GM18861 (cell line): Measurements from ENCODE around the gene PTPN22.
A peak's percentile ranks its signal among the peaks of the same experiment; 100 is the strongest.

Source experiments
- ATAC-seq: cut with Tn5 transposase; IDR thresholded peaks from one replicate; pipeline ENCODE4 v1.9.1; 2021; ENCODE audit not compliant: unreplicated experiment

PTPN22 gene

DNA sequence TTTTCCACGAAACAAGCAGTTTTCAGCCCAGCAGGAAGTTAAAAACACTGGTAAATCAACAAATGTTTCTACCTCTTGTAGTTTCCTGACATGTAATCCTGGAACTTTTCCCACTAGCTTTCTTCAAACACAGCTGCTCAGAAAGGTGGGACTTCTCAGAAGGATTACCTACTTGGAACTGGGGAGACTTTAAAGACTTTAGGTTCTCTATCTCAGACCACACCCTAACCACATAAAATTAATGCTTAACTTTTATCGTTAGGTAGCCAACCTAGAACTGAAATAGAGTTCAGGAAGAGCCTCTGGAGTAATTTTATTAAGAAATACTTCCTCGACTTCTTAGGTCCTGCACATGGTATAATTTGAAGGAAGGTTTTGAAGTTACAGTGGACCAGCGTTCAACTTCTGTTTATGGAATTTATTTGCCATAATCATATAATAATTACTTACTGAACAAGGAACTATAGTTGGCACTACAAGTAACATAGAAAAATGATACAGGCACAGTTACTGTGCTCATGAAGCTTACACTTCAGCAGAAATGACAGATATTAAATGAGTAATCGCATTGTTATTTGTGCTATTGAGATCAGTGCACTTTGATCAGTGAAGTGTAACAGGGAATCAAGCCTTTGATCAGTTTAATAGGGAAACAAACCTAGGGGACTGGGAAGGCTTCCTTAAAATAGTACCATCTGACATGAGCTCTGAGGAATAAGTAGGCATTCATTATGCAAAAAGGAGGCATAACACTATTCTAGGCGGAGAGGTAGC is 16.1 kb upstream of the PTPN22 start, which contains the start of gene BCL2L15:
TSS of gene BCL2L15 (minus strand) at position 180 of the 774 bp plus-strand sequence. CDS start 206 bp downstream, outside the sequence.
- no peak for ATAC-seq

GRCh38 chr1:113886417-113887401 is 15.2 kb upstream of the PTPN22 start:
- no peak for ATAC-seq

DNA sequence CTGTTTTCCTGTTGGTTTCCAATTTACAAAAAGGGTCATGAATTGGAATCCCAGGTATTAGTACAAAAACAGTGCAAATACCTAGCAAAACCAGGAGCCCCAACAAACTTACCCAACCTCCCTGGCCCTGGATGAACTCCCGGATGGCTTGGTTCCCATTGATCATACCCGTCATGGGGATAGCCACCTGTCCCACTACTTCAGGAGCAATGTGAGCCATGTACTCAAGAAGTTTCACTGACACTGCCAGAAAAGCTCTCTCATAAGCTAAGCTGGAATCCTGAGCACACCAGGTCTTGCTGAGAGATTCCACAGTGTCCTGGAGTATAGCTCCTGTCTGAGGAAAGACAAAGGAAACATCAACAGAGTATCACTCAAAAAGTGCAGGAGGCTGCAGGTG is 10.1 kb upstream of the PTPN22 start:
- no peak for ATAC-seq

DNA sequence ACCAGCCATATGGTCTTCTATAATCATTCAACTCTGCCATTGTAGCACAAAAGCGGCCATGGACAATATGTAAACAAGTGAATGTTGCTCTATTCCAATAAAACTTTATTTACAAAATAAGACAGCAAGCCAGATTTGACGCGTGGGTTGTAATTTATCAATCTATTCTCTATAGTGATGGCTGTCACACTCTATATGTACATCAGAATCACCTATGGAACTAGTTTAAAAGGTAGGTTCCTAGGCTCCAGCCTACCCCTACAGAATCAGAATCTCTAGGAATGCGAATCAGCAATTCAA is 8.2 kb upstream of the PTPN22 start:
- ATAC-seq = no peak

DNA sequence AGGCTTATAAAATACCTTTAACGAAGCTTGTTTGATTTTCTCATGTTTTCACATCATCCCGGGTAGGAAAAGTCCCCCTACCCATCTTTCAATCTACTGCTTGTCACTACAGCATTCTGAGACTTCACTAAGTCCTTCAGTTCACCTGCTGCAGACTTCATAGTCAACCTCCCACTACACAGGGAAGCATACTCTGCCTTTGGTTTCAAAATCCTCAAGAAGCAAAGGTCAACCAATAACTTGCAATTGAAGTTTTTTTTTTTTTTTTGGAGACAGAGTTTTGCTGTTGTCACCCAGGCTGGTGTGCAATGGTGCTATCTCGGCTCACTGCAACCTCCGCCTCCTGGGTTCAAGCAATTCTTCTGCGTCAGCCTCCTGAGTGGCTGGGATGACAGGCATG is 4.7 kb upstream of the PTPN22 start:
- ATAC-seq = no peak

GRCh38 chr1:113875714-113876113 is 4.2 kb upstream of the PTPN22 start:
- peak; percentile 63 for ATAC-seq

DNA sequence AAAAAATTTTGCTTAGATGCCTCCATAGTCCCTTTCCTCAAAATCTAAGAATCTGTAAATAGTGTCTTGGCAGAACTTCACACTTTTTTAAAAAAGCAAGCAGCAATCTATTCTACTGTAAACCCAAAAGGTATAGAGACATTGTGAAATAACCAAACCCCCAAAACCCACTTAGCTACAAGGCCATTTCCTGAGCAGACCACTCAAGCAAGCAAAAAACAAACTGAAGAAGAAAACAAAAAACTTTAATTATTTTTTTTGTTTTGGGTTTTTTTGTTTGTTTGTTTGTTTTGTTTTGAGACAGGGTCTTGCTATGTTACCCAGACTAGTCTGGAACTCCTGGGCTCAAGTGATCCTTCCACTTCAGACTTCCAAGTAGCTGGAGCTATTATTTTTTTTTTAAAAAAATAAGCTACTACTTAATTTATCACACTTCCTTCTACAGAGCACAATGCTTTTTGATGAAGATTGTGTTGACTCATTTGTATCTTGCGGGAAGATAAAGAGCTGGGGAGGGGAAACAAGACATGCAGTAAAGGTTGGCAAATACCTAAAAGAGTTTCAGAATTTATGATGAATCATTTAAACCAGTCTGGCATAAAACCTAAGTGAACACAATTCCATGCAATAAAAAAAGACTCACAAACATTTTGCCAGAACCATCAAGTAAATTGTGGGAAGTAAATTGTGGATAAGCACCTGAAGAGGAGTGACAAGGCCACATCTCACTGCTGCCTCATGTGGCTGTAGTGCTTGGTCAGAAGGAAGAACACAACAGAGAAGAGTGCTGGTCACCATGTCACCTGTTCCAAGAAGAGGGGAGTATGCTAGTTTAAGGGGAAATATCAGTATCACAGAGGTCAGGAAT is 2.7 kb upstream of the PTPN22 start:
- ATAC-seq = no peak

GRCh38 chr1:113872219-113872935 is 865 bp upstream of the PTPN22 start:
- no peak for ATAC-seq

DNA sequence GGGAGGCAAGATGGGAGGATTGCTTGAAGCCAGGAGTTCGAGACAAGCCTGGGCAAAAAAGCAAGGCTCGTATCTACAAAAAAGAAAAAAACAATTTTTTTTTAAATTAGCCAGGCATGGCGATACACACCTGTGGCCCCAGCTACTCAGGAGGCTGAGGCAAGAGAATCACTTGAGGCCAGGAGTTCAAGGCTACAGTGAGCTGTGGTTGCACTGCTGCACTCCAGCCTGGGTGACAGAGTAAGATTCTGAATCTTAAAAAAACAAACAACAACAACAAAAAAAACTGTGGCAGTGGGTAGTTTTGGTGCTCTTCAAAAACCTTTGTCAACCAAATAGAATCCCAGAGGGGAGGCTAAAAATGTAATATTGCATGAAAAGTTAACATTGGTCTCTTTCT is 734 bp downstream of the PTPN22 start:
- no peak for ATAC-seq

DNA sequence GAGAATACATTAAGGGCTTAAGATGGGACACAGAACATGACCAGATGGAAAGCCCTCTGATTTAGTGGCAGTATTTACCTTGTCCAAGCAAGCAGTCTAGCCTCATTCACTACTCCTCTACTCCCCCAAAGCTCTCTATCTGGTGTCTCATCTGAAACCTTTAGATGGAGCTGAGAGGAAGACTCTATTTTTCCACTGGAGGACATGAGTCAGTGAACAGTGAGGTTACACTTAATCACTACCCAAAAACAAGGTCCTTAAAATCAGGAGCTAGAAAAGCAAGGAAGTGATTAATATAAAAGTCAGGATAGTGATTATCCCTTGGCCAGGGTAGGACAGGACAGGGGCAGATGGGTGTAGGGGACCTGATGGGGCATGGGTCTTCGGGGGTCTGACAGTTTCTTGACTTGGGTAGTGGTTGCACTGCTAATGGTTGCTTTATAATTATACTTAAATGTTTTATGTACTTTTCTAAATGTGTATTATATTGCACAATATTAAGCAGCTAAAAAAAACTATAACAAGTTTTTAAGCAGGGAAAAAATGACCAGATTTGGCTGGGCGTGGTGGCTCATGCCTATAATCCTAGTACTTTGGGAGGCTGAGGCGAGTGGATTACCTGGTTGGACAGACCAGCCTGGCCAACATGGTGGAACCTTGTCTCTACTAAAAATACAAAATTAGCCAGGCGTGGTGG is 3.0 kb downstream of the PTPN22 start:
- ATAC-seq = no peak

GRCh38 chr1:113861641-113862040 is 9.9 kb downstream of the PTPN22 start:
- no peak for ATAC-seq

DNA sequence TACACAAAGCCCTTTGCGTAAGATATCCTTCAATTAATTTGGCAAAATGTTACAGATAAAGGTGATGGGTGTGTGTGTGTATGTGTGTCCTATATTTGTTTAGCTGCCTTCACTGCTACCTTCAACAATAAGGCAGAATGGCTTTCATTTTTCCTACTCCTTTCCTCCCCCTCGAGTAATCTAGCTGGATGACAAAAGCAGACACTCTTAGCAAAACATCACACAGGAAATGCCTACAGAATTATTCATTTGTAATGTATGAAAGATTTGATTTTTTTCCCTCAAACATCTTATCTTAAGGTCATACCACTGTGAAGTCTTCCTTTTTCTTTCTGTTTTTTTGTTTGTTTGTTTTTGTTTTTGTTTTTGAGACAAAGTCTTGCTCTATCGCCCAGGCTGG is 10.6 kb downstream of the PTPN22 start:
- ATAC-seq = no peak

- ATAC-seq = peak; percentile 88
These were observed 11.9 kb downstream of the PTPN22 start for GRCh38 chr1:113859478-113860175.

DNA sequence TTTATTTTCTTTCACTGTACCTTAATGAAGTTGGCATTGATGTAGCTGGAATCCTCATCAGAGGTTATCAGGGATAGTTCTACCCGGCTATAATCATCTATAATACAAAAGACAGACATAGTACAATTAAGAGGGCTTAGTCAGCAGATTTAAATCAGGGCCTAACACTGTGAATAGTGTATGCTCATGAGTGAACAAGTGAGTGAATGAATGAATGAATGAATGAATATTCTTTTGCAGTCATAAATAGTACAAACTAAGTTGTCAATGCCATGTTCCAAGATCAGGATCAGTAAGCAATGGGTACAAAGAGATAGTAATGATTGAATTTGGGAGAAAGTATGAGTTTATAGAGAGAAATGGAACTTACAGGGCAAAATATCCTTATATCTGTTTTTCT is 12.5 kb downstream of the PTPN22 start:
- ATAC-seq = no peak

DNA sequence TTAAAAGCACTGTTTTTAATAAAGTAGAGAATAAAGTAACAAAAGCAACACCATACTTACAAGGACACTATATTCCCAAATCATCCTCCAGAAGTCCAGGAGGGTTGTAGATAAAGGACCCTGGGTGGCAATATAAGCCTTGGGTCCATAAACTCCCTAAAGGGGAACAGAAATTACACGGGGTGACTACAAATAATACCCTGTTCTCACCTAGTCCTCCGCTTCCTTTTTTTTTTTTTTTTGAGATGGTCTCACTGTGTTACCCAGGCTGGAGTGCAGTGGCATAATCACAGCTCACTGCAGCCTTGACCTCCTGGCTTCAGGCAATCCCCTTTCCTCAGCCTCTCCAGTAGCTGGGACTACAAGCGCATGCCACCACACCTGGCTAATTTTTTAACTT is 13.1 kb downstream of the PTPN22 start:
- no peak for ATAC-seq

- no peak for ATAC-seq
These were observed 13.7 kb downstream of the PTPN22 start for GRCh38 chr1:113857776-113858175.

DNA sequence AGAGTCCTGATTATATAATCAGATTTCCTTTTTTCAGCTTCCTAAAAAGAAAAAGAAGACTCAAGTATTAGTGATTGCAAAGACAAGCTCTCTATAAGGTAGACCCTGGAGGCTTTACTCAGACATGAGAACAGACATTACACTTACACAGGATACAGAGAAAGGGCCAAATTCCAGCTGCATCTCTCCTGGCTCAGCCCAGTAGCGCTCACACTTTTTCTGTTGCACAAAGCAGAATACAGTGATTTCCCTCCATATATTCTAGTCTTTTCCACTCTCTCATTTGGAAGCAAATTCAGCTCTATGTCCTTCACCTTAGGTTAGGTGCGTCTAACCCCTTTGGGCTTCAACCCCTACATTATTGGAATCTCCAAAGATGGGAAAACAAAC is 15.1 kb downstream of the PTPN22 start:
- ATAC-seq = no peak

GRCh38 chr1:113855630-113856400 is 15.7 kb downstream of the PTPN22 start:
- ATAC-seq = no peak

DNA sequence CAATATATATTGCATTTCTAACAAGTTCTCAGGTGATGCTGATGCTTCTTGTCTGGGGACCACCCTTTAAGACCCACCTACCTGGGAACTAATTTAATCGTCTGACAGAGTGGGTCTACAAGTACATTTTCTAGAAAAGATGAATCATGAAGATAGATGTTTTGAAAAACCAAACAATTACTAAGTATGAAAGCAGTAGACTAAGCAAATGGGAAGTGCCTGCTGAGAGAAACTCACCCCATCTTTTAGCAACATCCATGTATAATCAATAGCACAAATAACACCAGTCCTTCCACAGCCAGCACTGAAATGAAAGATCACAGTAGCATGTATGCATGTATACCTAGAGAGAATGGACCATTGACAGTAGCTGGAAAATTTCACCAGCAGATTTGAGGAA is 17.3 kb downstream of the PTPN22 start:
- ATAC-seq = no peak
